ENCODE data around the gene ABCC8. TPM values are rescaled to one million over a fixed set of nuclear protein-coding genes. Genes with fewer than 3 reads are reported as not detected.

ABCC8 gene
- total and polyA plus RNA-seq, 2 donors (not counting 1 experiment from before 2014, with no cell fraction given) = 0.03 to 0.17 TPM

DNA sequence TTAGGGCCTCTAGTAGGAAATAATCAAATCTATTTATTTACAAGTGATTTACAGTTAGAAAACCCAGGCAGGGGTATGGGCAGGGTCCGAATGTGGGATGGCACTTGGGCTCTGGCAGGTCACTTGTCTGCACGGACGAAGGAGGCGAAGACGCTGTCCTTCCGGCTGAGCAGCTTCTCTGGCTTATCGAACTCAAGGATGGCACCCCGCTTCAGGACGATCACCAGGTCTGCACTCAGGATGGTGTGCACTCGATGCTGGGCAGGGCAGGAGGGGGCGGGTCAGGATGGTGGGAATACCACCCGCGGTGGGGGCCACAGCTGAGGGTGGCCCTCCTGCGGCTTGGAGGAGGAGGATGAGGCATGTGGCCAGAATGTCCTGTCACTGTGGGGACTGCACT lies 83.8 kb downstream of the ABCC8 start:
- 94% methylated on average over 13 of the region's 14 CpGs for WGBS (ENCODE audit: insufficient coverage)
- Histone ChIP-seq H3K27ac (ENCODE audit: low read length in 2 of 2) (no peak overlapping the region), H3K4me1 (ENCODE audit: control insufficient read depth in 2 of 2, insufficient read depth in 2 of 2, low read length in 2 of 2) (peaks cover 4 to 28% of the 10 kb centered on the region in 2 donors), H3K79me2 (ENCODE audit: control insufficient read depth, insufficient read depth, low read length) (no peaks in the 10 kb centered on the region), H4K20me1 (ENCODE audit: control insufficient read depth, insufficient read depth, low read length, poor library complexity, severe bottlenecking) (no peaks in the 10 kb centered on the region), H3K4me3 (ENCODE audit: control extremely low read depth in 1 of 5, extremely low read depth in 1 of 5, insufficient read depth in 1 of 5, low read depth in 2 of 5, low read length in 4 of 5) (no peak overlapping the region), H3K4me2 (replicated peaks; ENCODE audit: low read depth, low read length, poor library complexity, severe bottlenecking) (no peak overlapping the region), H3K36me3 (replicated peaks in 1 of 2; ENCODE audit: control extremely low read depth in 1 of 2, control insufficient read depth in 1 of 2, extremely low read depth in 1 of 2, insufficient read depth in 2 of 2, low read length in 1 of 2) (no peaks in the 10 kb centered on the region), H2AFZ (ENCODE audit: insufficient read depth, low read depth, low read length, poor library complexity, severe bottlenecking) (no peak overlapping the region), H3K27me3 (replicated peaks in 1 of 4; ENCODE audit: control extremely low read depth in 1 of 4, control insufficient read depth in 3 of 4, insufficient read depth in 4 of 4, low read length in 3 of 4) (peaks cover 0 to 2% (median 0%) of the 10 kb centered on the region in 4 experiments), H3K9me3 (ENCODE audit: control extremely low read depth in 1 of 3, control insufficient read depth in 2 of 3, insufficient read depth in 1 of 3, low read length in 2 of 3) (no peaks in the 10 kb centered on the region), H3K9ac (ENCODE audit: low read length) (no peak overlapping the region)
- DNase-seq (no peak), ATAC-seq (ENCODE audit: low read depth) (no peak)
- no peak overlapping the region for H3K4me3 Mint-ChIP-seq
- TF ChIP-seq EZH2 (IDR thresholded peaks at IDR 0.05; ENCODE audit: borderline replicate concordance, insufficient read depth, low read depth, low read length, poor library complexity, severe bottlenecking) = no peak
- TF ChIP-seq, protein P1, sequence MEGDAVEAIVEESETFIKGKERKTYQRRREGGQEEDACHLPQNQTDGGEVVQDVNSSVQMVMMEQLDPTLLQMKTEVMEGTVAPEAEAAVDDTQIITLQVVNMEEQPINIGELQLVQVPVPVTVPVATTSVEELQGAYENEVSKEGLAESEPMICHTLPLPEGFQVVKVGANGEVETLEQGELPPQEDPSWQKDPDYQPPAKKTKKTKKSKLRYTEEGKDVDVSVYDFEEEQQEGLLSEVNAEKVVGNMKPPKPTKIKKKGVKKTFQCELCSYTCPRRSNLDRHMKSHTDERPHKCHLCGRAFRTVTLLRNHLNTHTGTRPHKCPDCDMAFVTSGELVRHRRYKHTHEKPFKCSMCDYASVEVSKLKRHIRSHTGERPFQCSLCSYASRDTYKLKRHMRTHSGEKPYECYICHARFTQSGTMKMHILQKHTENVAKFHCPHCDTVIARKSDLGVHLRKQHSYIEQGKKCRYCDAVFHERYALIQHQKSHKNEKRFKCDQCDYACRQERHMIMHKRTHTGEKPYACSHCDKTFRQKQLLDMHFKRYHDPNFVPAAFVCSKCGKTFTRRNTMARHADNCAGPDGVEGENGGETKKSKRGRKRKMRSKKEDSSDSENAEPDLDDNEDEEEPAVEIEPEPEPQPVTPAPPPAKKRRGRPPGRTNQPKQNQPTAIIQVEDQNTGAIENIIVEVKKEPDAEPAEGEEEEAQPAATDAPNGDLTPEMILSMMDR (IDR thresholded peaks at IDR 0.05) = no peak
- ChIA-PET POLR2A (no interaction called here), CTCF (interaction anchor here (2.5 kb wide), 1 partner anchor 9 kb away, joined by 10 read pairs; no protein-coding TSS in a partner anchor)
- H3K27ac Mint-ChIP-seq = no peak overlapping the region
- H3K27me3 Mint-ChIP-seq = no peaks in the 10 kb centered on the region
- no peaks in the 10 kb centered on the region for H3K9me3 Mint-ChIP-seq (ENCODE audit: insufficient read depth)
- peaks cover 14% of the 10 kb centered on the region for H3K4me1 Mint-ChIP-seq
- intact Hi-C loops (cut with micrococcal nuclease) = no loop called here

DNA sequence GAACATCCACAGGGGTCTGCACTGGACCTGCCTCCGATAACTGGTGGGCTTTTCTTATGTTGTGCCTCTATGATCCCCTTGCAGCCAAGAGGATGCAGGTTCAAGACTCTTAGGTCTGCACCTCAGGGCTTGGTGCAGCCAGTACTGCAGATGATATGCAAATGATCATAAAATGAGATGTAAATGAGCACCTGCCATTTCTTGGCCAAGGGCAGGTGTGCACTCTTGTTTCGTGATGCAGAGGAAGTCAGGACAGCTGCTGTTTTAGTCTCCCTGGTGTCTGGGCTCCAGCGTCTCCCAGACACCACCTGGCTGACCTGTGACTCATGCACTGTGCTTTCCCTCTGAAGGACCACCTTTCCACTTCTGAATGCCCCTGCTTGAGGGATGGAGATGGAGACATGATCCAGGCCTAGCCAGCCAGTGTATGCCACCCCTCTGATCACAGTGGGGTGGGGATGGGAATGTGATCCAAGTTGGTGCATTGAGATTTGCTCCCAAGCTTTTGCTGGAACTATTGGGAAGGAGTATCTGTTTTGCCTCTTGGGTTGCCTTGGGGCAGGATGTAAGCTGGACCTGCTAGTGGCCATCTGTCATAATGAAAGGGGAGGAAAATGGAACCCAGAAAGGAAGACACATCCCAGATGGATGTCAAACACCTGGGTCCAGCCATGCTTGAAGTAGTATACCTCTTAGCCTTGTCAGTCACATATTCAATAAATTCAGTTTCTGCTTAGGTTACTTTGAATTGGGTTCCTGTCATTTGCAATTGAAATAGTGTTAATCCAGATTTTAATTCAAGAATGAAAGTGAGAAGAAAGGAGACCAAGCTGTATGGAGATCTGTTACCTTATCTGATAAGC lies 84.9 kb downstream of the ABCC8 start:
- DNase-seq (peak; percentile 37), ATAC-seq (ENCODE audit: low read depth) (no peak)
- Histone ChIP-seq H3K79me2 (ENCODE audit: control insufficient read depth, insufficient read depth, low read length) (no peaks in the 10 kb centered on the region), H3K9ac (ENCODE audit: low read length) (no peak overlapping the region), H3K4me1 (ENCODE audit: control insufficient read depth in 2 of 2, insufficient read depth in 2 of 2, low read length in 2 of 2) (peaks cover 4 to 28% of the 10 kb centered on the region in 2 donors), H3K4me3 (ENCODE audit: control extremely low read depth in 1 of 5, extremely low read depth in 1 of 5, insufficient read depth in 1 of 5, low read depth in 2 of 5, low read length in 4 of 5) (no peak overlapping the region), H4K20me1 (ENCODE audit: control insufficient read depth, insufficient read depth, low read length, poor library complexity, severe bottlenecking) (no peaks in the 10 kb centered on the region), H3K36me3 (replicated peaks in 1 of 2; ENCODE audit: control extremely low read depth in 1 of 2, control insufficient read depth in 1 of 2, extremely low read depth in 1 of 2, insufficient read depth in 2 of 2, low read length in 1 of 2) (no peaks in the 10 kb centered on the region), H2AFZ (ENCODE audit: insufficient read depth, low read depth, low read length, poor library complexity, severe bottlenecking) (no peak overlapping the region), H3K27me3 (replicated peaks in 1 of 4; ENCODE audit: control extremely low read depth in 1 of 4, control insufficient read depth in 3 of 4, insufficient read depth in 4 of 4, low read length in 3 of 4) (peaks cover 0 to 2% (median 0%) of the 10 kb centered on the region in 4 experiments), H3K9me3 (ENCODE audit: control extremely low read depth in 1 of 3, control insufficient read depth in 2 of 3, insufficient read depth in 1 of 3, low read length in 2 of 3) (no peaks in the 10 kb centered on the region), H3K27ac (ENCODE audit: low read length in 2 of 2) (no peak overlapping the region), H3K4me2 (replicated peaks; ENCODE audit: low read depth, low read length, poor library complexity, severe bottlenecking) (no peak overlapping the region)
- peaks cover 16% of the 10 kb centered on the region for H3K4me1 Mint-ChIP-seq
- intact Hi-C loops (cut with micrococcal nuclease) = no loop called here
- 39% methylated on average over 3 of the region's 3 CpGs for WGBS (ENCODE audit: insufficient coverage)
- peak overlapping the region; percentile 60 for H3K4me3 Mint-ChIP-seq
- ChIA-PET CTCF (interaction anchor here (0.6 to 5.4 kb wide), 3 partner anchors 8 to 114 kb away, joined by 3 to 31 read pairs (median 10); no protein-coding TSS in a partner anchor), POLR2A (interaction anchor here (0.7 kb wide), 1 partner anchor 314 kb away, joined by 6 read pairs; the partner anchor contains the start of gene RPS13)
- H3K27me3 Mint-ChIP-seq = peaks cover 5% of the 10 kb centered on the region
- TF ChIP-seq, protein P1 (IDR thresholded peaks at IDR 0.05) = no peak
- no peak for TF ChIP-seq EZH2 (IDR thresholded peaks at IDR 0.05; ENCODE audit: borderline replicate concordance, insufficient read depth, low read depth, low read length, poor library complexity, severe bottlenecking)
- H3K27ac Mint-ChIP-seq = no peak overlapping the region
- no peaks in the 10 kb centered on the region for H3K9me3 Mint-ChIP-seq (ENCODE audit: insufficient read depth)

All from B cell (primary cell).